Islet of Langerhans (tissue), 1 donor: ENCODE data around the gene PTH.

ENCODE experiments used
- FAIRE-seq: peaks from one replicate; lab custom pipeline; 2011; peaks lifted over from hg19 to GRCh38; lab: Jason Lieb, UNC

Gene PTH

DNA sequence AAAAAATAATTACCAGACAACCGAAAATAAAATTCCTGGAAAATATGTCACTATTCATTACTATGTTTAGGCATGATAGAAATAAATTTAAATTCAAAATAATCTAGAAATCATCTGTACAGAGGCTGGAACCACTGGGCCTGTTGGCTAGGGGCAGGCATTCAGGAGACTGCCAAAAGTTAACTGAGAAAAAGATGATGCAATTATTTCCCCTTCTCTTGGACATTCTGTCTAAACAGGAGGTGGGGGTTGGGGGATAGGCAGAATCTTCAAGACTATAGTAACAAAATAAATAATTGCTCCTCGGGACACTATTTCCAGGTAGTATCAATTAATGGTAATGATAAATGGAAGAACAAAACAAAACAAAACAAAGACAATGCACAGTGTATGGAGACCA is 46.9 kb downstream of the PTH start:
- FAIRE-seq: no peak

DNA sequence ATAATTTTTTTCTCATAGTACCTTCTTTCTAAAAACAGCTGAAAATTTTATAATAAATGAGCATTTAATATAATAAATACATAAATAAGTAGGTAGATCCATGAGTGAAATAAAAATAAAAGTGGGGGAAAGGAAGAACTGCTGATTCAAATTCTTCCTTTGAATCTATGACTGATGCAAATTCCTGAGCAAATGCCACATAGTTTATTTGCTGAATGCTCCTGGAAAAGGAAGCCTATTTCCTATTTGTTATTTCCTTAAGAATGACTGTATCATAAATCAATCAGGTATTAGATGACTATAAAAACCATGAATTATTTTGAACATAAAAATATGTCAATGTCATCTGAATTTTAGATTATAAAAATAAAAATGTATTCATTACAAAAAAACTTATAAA is 49.4 kb downstream of the PTH start:
- peak; percentile 49 for FAIRE-seq

GRCh38 chr11:13445588-13445987 is 50.2 kb downstream of the PTH start:
- FAIRE-seq: peak; percentile 58
